A549 (cell line): ENCODE data around the gene BEST4.

Experiments used
- CBX2 ChIP-seq: fragments of 200-600 bp; sonication (generic); IDR thresholded peaks from 2 replicates; pipeline ENCODE4 v1.6.1; 2016; ENCODE audit warnings: low read depth, mild to moderate bottlenecking, borderline replicate concordance
- CBX8 ChIP-seq: fragments of 200-600 bp; sonication (generic); IDR thresholded peaks from 2 replicates; pipeline ENCODE4 v1.6.1; 2016
- GATA3 ChIP-seq: IDR thresholded peaks from 2 replicates; pipeline ENCODE4 v1.6.1; 2012; ENCODE audit warnings: borderline replicate concordance
- HOXB13 ChIP-seq: fragments of 250-450 bp; sonication (Bioruptor Pico); IDR thresholded peaks from 2 replicates; pipeline ENCODE4 v1.5.0; 2020; ENCODE audit warnings: low read depth, mild to moderate bottlenecking, moderate library complexity
- POLR2A ChIP-seq: IDR thresholded peaks from 2 replicates; pipeline ENCODE4 v1.6.1; 2012; ENCODE audit warnings: mild to moderate bottlenecking, low read length
- RAD21 ChIP-seq, 2 experiments: fragments of >200 bp in 1 of 2; sonication (Bioruptor Twin) in 1 of 2; formaldehyde crosslinking in 1 of 2; IDR thresholded peaks in 1 of 2; conservative IDR thresholded peaks in 1 of 2; 2 replicates in 1 of 2; 3 replicates in 1 of 2; pipeline ENCODE4 v1.6.1; 2012 to 2018; ENCODE audit warnings: inconsistent platforms in 1 of 2
- RFX5 ChIP-seq: fragments of 450-650 bp; IDR thresholded peaks from 2 replicates; pipeline ENCODE4 v1.7.1; 2014; ENCODE audit warnings: antibody characterized with exemption, mild to moderate bottlenecking, moderate library complexity
- SMC3 ChIP-seq: fragments of >200 bp; sonication (Bioruptor Twin); formaldehyde crosslinking; IDR thresholded peaks from 3 replicates; pipeline ENCODE4 v1.6.1; 2018; ENCODE audit warnings: inconsistent platforms
- TF ChIP-seq, protein P1 (sequence below): fragments of >200 bp; sonication (Bioruptor Twin); formaldehyde crosslinking; IDR thresholded peaks from 3 replicates; pipeline ENCODE4 v1.5.1; 2016

DNA sequence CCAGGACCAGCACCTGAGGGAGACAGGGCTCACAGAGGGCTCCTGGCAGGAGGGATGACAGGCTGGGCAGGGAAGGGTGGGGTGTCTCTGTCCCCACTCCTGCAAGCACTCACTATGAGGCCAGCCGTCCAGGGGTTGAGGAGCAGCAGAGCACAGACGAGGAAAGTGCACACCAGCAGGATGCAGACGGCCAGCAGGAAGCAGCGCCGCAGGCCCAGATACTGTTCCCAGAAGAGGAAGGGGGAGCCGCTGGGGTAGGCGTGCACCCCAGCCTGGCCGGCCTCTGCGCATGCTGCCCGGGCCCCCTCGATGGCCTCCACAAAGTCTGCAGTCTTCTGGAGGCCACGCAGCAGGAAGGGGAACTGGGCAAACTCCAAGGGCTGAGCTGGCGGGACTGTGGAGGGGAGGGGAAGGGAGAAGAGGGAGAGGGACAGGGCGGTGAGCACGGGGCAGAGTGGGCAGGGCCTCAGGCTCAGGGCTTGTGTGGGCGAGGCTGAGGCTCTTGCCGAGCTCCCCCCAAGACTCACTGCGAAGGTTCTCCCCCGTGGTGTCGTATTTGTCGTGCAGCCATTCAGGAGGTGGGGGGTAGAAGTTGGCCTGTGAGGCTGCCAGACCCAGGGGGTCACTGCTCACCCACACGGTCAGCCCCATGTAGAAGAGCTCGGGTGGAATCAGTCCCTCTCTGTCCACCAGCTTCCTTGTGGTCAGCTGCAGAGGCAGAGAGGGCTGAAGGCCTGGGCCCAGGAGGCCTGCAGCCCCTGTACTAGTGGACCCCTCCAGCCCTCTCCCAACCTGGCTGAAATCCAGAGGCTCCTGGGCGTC, 38.6 kb upstream of the BEST4 start:
- TF ChIP-seq, protein P1, sequence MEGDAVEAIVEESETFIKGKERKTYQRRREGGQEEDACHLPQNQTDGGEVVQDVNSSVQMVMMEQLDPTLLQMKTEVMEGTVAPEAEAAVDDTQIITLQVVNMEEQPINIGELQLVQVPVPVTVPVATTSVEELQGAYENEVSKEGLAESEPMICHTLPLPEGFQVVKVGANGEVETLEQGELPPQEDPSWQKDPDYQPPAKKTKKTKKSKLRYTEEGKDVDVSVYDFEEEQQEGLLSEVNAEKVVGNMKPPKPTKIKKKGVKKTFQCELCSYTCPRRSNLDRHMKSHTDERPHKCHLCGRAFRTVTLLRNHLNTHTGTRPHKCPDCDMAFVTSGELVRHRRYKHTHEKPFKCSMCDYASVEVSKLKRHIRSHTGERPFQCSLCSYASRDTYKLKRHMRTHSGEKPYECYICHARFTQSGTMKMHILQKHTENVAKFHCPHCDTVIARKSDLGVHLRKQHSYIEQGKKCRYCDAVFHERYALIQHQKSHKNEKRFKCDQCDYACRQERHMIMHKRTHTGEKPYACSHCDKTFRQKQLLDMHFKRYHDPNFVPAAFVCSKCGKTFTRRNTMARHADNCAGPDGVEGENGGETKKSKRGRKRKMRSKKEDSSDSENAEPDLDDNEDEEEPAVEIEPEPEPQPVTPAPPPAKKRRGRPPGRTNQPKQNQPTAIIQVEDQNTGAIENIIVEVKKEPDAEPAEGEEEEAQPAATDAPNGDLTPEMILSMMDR = no peak
- TF ChIP-seq POLR2A = no peak
- no peak for TF ChIP-seq SMC3
- no peak for TF ChIP-seq RFX5
- no peak for TF ChIP-seq HOXB13 (CRISPR knock-in tag)
- TF ChIP-seq RAD21 (conservative IDR thresholded peaks at IDR 0.05 in 1 of 2, IDR thresholded peaks at IDR 0.05 in 1 of 2) = no peak
- no peak for TF ChIP-seq CBX8
- TF ChIP-seq CBX2 = no peak
- no peak for TF ChIP-seq GATA3
